Measurements from ENCODE around the gene CD4.

Gene CD4

DNA sequence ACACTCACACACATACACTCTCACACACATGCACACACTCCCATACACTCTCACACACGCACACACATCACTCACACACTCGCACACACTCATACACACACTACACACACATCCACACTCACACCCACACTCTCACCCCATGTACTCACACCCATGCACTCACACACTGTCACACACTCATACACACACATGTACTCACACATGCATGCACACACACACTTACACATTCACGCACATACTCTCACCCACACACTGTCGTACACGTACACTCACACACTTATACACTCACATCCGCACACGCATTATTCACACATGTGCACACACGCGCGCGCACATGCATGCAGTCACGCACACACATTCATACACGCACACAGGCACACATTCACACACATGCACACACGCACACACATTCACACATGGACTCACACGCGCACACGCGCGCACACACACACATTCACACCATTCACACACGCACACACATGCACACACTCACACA, 28.4 kb downstream of the CD4 start:
- DNase-seq, result no peak

DNA sequence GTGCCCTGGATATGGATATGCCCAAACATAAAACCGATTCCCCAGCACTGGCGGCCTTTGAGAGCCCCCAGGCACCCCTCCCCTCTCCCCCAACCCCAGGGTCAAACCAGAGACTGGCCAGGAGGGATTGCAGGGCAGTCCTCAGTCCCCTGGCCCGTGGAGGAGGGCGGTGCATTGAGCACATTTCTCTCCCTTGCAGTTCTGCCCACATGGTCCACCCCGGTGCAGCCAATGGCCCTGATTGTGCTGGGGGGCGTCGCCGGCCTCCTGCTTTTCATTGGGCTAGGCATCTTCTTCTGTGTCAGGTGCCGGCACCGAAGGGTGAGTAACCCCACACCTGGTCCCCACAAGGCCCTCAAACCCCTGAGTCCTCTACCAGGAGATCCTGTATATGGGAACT, 28.9 kb downstream of the CD4 start:
- no peak for DNase-seq

DNA sequence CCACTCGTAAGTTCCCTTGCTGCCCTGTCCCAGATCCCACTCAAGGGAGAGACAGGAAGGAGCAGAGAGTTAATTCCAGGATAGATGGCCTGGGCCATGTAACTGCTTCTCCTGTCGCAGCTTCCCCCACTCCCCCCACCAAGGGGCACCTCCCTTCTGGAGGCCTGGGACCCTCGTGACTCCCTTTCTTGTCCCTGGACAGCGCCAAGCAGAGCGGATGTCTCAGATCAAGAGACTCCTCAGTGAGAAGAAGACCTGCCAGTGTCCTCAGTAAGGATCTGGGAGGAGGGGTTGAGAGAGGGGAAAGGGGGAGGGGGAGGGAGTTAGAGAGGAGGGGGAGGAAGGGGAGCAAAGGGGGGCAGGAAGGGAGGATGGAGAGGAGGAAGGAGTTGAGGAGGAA, 29.3 kb downstream of the CD4 start:
- no peak for DNase-seq

DNA sequence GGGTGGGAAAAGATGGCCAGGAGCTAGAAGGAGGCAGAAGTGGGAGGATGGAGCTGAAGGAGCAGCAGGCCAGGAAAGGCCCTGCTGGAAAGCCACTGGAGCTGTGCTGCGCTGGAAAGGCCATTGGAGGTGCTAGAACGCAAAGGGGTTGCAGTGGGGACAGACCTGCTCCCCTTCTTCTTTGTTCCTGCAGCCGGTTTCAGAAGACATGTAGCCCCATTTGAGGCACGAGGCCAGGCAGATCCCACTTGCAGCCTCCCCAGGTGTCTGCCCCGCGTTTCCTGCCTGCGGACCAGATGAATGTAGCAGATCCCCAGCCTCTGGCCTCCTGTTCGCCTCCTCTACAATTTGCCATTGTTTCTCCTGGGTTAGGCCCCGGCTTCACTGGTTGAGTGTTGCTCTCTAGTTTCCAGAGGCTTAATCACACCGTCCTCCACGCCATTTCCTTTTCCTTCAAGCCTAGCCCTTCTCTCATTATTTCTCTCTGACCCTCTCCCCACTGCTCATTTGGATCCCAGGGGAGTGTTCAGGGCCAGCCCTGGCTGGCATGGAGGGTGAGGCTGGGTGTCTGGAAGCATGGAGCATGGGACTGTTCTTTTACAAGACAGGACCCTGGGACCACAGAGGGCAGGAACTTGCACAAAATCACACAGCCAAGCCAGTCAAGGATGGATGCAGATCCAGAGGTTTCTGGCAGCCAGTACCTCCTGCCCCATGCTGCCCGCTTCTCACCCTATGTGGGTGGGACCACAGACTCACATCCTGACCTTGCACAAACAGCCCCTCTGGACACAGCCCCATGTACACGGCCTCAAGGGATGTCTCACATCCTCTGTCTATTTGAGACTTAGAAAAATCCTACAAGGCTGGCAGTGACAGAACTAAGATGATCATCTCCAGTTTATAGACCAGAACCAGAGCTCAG, 30.0 kb downstream of the CD4 start:
- no peak for DNase-seq

DNA sequence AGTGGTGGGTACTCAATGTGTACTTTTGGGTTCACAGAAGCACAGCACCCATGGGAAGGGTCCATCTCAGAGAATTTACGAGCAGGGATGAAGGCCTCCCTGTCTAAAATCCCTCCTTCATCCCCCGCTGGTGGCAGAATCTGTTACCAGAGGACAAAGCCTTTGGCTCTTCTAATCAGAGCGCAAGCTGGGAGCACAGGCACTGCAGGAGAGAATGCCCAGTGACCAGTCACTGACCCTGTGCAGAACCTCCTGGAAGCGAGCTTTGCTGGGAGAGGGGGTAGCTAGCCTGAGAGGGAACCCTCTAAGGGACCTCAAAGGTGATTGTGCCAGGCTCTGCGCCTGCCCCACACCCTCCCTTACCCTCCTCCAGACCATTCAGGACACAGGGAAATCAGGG, 30.8 kb downstream of the CD4 start:
- no peak for DNase-seq

DNA sequence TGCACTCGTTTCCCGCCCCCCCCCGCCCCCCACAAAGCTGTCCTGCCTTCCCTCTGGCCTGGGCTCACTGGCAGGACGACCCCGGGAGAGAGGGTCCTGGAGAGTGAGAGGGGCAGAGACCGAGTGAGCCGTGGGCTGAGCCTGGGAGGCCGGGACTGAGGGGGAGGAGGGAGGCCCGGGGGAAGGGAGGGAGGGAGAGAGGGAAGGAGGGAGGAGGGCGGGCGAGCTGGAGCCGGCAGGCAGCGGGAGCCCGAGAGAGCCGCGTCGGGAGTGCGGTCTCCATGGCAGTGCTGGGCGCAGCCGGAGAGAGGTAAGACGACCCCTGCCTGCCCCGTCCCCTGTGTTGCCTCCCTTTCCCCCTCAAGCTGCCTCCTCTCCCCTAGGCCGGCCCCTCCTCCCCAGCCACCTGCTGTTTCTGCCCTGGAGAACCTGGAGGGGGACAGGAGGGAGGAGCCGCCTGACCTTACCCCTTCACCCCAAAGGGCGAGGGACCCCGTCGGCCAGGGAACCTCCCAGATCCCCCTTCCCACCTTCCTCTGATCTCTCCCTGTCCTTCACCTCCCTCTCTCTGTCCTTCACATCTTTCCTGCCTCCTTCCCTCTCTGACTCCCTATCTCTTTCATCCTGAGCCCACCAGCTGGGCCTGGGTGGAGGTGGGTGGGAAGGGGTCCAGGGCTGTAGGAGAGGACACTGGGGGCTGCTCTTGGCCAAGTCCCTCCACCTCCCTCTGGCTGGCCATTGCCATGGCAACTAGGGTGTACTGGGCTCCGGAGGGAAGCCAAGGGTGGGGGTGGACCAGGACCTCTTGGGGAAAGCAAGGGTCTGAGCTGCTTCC, 32.5 kb downstream of the CD4 start, which contains the start of gene GPR162:
Gene GPR162, plus strand, starts transcription at position 231 of the 835 bp plus-strand sequence. CDS start 2,078 bp downstream, outside the sequence.
- DNase-seq, result peak in 1 of 2 experiments; percentile 30

DNA sequence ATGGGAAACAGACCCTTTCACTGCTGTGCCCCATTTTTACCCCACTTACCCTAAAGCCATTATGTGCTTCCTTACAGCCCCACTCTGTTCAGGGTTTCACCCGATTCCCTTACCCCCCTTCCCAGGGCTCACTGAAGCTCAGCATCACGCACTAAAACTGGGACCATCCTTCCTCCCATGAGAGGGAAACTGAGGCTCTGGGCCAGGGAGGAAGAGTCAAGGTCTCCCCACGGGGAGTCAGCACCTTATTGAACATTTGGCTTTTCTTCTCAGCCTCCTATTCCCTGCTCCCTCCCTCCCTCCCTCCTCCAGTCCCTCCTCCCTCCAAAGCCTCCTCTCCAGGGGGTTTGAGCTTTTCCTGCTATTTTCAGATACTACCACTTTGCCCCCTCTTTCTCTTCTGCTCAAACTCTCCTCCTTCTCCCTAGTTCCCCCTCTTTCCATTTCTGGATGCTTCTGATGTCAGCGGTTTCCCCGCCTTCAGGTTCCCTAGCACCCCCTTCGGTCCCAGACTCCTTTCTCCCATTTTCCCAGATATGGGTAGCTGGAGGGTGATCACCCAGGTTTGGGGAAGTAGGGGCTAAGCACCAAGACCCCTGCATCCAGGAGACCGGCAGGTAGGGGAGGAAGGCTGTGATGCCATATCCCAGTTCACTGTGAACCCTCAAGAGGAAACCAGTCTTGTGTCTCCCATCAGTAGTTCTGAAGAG, 33.3 kb downstream of the CD4 start:
- no peak for DNase-seq

DNA sequence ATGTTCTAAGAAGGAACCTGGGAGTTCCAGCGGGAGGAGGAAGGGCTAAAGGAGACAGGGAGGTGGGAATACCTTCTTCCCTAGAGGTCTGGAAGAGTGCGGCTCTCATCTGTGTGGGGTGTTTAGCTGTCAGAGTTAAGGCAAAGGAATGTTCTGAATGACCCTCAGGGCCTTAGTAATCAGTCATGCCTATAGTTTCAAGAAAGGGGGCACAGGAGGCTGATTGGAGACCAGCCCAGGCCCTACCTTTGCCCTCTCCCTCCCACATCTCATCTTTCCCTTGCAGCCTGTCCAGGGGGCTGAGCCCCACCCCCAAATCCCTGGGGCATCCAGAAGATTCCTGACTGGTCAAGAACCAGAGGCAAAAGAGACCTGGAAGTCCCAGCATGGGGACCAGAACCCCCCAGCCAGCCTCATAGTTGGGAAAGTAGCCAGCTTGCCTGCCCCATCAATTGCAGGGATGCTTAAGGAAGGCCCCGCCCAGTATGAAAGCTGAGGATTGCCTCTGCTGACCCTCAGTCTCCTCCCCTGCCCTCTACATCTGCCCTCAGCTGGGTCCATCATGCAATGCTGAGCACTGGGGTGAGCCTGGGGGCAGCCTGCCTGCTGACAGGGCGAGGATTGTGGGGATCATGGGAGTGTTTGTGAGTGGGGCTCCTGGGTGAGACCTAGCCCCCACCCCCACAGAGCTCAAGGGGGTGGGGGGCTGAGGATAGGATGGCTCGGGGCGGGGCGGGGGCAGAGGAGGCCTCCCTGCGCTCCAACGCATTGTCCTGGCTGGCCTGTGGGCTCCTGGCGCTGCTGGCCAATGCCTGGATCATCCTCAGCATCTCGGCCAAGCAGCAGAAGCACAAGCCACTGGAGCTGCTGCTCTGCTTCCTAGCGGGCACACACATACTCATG, 34.1 kb downstream of the CD4 start:
- DNase-seq, result no peak

DNA sequence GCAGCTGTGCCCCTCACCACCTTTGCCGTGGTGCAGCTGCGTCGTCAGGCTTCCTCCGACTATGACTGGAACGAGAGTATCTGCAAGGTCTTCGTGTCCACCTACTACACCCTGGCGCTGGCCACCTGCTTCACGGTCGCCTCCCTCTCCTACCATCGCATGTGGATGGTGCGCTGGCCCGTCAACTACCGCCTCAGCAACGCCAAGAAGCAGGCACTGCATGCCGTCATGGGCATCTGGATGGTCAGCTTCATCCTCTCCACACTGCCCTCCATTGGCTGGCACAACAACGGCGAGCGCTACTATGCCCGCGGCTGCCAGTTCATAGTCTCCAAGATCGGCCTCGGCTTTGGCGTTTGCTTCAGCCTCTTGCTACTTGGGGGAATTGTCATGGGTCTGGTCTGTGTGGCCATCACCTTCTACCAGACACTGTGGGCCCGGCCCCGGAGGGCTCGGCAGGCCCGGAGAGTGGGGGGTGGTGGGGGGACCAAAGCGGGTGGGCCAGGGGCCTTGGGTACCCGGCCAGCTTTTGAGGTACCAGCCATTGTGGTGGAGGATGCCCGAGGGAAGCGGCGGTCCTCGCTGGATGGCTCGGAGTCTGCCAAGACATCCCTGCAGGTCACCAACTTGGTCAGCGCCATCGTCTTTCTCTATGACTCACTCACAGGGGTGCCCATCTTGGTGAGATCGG, 34.9 kb downstream of the CD4 start:
- DNase-seq, result no peak

DNA sequence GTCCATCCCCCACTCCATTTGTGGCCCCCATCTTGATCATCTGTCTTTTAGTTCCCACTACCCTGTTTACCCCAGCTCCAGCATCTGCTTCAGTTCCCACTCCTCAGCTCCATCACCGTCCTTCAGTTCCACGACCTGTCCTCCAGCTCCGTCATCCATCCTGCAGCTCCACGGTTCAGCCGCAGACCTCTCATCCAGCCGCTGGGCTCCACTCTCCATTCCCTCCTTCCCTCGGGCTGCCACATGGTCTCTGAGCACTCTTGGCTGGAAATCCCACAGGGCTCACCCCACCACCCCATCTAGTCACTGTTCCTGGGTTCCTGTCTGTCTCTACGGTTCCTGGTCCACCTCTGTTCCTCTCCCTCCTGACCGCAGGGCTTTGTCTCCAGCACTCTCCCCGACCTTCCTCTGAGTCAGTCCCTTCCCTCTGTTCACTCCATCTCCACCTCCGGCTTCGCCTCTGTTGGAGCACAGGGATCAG, 35.6 kb downstream of the CD4 start:
- no peak for DNase-seq

DNA sequence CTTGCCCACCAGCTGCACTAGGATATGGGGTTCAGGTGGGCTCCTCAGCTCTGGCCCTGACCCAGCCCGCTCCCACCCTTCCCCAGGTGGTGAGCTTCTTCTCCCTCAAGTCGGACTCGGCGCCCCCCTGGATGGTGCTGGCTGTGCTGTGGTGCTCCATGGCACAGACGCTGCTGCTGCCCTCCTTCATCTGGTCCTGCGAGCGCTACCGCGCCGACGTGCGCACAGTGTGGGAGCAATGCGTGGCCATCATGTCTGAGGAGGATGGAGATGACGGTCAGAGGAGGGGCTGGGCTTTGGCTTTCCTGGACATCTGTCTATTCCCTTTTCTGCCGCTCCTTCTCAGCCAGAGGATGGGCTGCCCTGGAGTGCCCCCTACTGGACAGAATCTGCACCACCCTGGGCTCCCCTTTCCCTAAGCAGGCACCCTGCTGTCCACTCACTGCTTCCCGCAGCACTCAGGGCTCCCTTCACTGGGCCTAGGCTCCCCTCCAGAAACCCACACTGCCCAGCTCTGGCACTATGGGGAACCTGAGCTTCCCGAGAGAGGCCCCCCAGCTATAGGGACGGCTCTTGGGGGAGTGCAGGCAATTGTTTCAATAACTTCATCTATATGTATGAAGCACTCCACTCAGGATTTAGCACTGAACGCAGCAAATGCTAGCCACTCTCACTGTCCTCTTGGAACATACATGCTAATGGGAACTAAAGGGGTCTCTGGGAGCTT, 36.2 kb downstream of the CD4 start:
- DNase-seq, result peak; percentile 46 to 50

DNA sequence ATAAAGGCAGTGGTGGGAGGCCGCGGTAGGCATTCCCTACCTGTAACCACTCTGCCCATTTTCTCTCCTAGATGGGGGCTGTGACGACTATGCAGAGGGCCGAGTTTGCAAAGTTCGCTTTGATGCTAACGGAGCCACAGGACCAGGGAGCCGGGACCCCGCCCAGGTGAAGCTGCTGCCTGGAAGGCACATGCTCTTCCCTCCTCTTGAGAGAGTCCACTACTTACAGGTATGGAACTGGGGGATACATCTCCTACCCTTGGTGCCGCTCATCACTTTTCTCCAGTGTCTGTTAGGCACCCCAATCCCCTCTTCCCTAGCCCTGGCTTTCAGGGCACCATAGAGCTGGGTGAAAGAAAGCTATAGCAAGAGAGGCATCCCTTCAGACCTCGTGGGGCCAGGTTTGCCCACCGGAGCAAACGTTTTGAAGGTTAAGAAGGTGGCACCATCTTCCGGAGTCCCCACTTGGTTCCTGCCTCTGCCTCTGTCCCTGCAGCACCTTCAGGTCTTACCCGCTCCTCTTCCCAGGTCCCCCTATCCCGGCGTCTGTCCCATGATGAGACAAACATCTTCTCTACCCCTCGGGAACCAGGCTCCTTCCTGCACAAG, 36.9 kb downstream of the CD4 start:
- DNase-seq, result no peak

DNA sequence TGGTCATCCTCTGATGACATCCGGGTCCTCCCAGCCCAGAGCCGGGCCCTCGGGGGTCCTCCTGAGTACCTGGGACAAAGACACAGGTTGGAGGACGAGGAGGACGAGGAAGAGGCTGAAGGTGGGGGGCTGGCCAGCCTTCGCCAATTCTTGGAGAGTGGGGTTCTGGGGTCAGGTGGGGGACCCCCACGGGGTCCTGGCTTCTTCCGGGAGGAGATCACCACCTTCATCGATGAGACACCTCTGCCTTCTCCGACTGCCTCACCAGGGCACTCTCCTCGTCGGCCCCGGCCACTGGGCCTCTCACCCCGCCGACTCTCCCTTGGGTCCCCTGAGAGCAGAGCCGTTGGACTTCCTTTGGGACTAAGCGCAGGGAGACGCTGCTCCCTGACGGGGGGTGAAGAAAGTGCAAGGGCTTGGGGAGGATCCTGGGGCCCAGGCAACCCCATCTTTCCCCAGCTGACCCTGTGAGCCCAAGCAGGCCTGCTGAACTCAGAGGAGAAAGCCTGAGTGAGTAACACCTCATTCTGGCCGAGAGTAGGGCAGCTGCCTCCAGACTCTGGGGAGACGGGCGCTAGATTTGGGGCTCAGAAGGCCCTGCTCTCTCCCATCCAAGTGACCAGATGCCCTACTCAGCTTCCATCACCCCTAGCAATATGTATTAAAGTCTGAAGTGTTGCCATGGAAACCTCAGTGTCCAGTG, 37.6 kb downstream of the CD4 start:
- DNase-seq, result no peak

DNA sequence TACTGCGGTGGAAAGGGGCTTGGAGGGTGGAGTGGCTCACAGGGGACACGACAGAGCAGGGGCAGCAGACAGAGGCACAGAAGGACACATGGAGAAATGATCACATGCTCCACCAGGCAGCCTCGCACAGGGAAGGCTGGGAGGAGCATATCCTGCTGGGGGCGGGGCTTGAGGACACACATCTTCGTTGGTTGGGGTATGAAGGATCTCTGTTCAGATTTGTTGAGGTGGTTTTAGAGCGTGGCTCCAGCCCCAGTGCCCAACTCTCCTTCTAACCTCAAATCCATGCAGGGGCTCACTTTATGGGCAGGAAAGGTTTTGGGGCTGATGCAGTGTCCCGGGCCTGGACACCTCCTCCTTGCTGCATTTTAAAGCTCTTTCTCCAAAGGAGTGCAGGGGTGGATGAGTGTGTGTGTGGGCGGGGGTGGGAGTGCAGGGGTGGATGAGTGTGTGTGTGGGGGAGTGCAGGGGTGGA, 38.1 kb downstream of the CD4 start:
- peak; percentile 22 to 29 for DNase-seq

DNA sequence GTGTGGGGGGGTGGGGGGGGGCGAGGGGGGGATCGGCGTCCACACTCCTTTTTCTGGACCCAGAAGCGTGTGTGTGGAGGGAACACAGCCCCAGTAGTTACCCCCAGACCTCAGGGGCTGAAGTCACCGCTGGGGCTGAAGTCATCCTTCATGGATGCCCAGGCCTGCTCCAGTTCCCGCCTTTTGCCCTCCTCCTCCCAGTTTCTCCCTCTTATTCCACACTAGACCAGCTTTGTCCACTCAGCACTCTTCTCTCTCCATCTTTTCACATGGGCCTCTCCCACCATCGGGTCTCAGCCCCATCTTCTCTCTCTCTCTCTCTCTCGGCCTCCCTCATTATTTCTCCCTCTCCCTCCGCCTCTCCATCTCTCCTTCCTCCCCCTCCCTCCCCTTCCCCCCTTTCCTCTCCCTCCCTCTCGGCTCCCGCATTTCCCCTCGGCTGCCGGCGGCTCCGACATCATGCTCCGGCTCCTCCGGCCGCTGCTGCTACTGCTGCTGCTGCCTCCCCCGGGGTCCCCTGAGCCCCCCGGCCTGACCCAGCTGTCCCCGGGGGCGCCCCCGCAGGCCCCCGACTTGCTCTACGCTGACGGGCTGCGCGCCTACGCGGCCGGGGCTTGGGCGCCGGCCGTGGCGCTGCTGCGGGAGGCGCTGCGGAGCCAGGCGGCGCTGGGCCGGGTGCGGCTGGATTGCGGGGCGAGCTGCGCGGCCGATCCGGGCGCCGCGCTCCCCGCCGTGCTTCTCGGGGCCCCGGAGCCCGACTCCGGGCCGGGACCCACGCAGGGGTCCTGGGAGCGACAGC, 38.9 kb downstream of the CD4 start, which contains the start of gene P3H3:
Gene P3H3, plus strand, starts transcription at position 426 of the 799 bp plus-strand sequence. Its CDS starts 34 bp downstream, at position 460.
- DNase-seq, result no peak

DNA sequence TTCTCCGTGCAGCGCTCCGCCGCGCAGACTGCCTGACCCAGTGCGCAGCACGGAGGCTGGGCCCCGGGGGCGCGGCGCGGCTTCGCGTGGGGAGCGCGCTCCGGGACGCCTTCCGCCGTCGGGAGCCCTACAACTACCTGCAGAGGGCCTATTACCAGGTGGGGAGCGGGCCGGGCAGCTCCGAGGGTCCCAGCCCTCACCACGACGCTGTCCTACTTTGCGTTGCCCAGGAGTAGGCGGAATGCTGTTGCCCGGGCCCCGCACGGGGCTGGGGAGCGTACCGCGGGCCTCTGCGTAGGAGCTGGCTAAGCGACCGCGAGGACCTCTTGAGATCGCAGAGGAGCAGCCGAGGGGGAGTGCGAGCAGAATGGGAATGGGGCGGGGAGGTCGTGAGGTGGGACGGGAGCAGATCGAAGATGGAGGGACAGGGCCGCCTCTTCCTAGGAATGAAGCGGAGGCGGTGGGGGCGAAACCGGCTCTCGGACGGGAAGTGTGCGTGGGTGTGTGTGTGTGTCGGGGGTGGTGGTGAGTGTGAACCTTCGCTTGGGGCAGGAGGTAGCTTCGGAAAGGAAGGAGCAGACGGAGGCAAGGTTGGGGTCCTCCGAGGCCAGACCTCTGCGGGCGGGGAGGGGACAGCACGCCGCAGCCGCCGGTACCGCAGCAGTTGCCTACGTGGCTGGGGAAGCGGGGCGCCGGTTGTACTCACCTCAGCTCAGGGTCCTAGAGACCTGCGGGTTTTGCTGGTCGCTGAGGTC, 39.6 kb downstream of the CD4 start:
- DNase-seq, result peak in 1 of 2 experiments; percentile 10

DNA sequence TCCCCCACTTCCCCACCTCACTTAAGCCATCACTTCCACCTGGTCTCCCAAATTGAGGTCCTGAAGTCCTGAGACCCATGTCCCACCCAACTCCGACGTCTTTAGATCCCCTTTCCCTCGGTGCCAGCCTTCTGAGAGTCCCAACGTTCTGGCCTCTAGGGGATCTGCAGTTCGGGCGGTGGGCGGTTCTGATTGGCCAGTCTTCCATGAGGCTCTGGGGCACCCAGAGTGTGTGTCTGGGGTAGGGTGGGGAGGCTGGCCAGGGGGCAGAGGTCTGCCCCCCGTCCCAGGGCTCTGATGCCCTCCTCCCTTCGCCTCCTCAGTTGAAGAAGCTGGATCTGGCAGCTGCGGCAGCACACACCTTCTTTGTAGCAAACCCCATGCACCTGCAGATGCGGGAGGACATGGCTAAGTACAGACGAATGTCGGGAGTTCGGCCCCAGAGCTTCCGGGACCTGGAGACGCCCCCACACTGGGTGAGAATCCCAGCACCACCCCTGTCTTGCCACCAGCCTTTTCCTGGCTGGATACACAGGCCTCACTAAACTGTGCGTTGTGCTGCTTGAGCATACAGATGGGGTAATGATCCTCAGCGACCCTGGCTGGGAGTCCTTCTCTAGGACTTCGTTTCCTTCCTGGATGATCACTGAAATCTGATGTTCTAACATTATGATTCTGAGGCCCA, 40.4 kb downstream of the CD4 start:
- DNase-seq, result peak in 1 of 2 experiments; percentile 13

Measured in Kasumi-1 (cell line).